HG02943 (cell line): ENCODE measurements around the gene TMEM170B.
"Not testable (repeated sequence)": the region's sequence is repeated elsewhere in the genome, so short reads cannot be mapped to it uniquely, and the experiment has no call there.

Experiments used
- ATAC-seq: cut with Tn5 transposase; IDR thresholded peaks from one replicate; pipeline ENCODE4 v1.9.1; 2021; ENCODE audit warnings: mild to moderate bottlenecking, low read depth, moderate library complexity; ENCODE audit not compliant: unreplicated experiment

Gene TMEM170B

DNA sequence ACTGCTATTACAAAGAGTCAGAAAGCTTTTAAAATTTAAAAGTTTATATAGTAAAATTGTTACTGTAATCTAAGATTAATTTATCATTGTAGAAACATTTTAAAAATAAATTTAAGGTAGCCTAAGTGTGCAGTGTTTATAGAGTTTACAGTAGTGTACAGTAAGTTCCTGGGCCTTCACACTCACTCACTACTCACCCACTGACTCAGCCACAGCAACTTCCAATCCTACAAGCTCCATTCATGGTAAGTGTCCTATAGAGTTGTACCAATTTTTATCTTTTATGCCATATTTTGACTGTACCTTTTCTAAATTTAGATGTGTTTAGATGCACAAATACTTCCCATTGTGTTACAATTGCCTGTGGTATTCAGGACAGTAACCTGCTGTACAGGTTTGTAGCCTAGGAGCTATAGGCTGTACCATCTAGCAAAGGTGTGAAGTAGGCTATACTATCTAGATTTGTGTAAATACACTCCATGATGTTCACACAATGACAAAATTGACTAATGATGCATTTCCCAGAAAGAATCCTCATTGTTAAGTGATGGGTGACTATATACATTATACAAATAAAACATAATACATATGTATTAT lies 10.2 kb upstream of the TMEM170B start:
- ATAC-seq: no peak

DNA sequence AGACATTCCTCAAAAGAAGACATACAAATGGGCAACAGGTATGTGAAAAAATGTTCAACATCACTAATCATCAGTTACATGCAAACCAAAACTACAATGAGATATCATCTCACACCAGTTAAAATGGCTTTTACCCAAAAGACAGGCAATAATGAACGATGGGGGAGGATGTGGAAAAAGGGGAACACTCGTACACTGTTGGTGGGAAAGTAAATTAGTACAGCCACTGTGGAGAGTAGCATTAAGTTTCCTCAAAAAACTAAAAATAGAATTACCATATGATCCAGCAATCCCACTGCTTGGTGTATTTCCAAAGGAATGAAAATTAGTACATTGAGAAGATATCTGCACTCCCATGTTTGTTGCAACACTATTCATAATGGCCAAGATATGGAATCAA lies 8.6 kb upstream of the TMEM170B start:
- no peak for ATAC-seq

DNA sequence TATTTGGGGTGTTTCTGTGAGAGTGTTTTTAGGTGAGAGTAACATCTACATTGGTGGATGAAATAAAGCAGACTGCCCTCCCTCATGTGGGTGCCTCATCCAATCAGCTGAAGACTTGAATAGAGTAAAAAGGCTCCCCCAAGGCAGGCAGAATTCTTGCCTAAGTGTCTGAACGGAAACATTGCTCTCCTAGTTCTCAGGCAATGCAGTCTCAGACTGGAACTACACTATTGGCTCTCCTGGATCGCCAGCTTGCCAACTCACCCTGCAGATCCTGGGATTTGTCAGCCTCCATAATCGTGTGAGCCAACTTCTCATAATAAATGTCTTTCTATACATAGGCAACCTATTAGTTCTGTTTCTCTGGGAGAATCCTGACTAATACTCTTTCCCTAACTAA lies 5.5 kb upstream of the TMEM170B start:
- ATAC-seq: no peak

DNA sequence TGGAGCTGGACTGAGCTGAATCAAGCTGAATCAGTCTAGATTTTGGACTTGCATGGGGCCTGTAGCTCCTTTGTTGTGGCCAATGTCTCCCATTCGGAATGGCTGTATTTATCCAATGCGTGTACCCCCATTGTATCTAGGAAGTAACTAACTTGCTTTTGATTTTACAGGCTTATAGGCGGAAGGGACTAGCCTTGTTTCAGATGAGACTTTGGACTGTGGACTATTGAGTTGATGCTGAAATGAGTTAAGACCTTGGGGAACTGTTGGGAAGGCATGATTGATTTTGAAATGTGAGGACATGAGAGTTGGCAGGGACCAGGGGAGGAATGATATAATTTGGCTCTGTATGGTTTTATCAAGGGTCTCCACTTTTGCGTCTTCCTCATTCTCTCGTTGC lies 3.0 kb upstream of the TMEM170B start:
- no peak for ATAC-seq

DNA sequence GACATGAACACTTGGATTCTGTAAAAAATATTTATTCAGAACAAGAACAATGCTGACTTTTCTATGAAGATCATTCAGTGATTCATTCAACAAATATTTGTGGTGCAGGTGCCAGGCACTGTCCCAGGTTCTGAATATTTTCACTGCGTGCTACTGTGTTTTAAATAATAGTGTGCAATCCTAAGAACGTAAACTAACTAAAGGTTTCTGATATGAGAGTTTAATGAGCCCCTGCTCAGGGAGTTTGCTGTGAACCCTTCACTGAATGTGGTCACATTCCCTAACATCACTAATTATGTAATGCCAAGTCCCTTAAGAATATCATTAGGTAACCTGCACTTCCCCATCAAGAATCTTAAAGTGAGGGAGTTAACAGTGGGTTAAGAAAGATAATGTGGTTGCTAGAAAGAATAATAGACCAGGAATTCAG lies 1.7 kb upstream of the TMEM170B start:
- no peak for ATAC-seq

DNA sequence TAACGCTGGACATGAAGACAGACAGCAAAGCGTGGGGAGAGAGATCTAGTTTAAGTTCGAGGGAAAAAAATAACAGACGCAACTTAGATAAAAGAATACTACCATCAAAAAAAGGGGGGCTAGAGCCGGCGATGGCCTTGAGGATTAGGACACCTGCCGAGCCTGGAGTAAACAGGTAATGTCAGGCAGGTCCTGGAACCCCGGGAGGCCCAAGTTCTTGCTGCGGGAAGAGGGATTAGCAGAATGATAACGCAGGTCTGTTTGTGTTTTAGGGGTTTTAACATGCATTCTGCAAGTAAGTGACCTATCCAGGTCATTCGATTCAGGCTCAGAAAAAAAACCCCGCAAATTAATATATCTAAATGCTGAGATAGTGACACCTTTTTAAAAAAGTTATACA lies 754 bp upstream of the TMEM170B start:
- ATAC-seq: no peak

DNA sequence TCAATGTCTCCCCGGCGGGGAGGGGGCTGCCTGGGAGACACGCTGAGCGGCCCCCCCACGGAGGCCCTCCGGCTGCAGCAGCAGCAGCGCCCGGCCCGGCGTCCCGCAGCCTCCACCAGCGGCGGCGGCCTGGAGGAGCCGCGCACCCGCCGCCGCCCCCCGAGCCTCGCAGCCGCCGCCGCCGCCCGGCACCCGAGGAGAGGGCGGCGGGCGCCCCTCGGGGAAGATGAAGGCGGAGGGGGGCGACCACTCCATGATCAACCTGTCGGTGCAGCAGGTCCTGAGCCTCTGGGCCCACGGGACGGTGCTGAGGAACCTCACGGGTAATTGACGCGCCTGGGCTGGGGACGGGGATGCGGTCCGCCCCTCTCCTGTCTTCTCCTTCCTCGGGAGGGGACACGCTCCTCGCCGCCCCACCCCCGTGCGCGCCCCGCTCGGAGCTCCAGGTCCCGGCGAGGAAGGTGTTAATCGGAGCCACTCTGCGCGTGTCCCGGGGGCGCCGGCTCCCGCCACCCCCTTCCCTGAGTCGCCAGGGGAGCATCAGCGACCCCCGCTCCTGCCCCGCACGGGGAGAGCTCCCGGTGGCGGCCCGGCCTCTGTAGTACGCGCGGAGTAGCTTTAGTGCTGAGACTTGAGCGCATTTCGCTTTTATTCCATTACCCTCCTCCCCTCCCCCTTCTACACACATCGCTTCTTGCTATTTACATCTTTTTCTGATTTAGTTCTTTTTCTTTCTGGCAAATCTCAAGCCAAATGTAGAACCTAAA lies 686 bp downstream of the TMEM170B start:
- peak; percentile 16 for ATAC-seq

DNA sequence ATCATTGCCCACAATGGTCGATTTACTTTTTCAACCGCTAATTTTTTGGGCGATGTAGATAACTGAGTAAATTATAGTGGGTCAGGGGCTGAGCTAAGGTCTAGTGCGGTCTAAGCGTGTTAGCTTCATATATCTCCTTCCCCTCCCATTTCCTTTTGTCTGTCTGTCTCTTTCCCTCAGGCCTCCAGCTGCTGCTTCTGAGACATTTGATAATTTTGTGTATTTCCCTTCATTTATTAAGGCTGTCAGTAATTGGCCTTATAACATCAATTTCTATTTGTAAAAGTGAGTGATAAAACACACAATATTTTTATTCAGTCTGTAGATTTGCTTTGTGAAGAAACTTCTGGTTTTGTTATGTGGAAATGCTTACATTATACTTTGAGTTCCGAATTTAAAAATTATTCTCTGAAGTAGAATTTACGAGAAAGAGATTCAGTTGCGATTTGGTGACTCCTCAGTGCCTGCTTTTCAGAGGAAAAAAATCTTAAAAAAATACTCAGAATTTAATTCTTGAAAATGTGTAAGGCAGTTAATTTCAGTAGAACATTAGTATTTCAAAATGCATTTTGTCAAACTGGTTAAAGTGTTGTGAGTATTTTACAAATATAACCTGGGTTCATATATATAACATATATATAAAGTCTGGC lies 1.4 kb downstream of the TMEM170B start:
- no peak for ATAC-seq

DNA sequence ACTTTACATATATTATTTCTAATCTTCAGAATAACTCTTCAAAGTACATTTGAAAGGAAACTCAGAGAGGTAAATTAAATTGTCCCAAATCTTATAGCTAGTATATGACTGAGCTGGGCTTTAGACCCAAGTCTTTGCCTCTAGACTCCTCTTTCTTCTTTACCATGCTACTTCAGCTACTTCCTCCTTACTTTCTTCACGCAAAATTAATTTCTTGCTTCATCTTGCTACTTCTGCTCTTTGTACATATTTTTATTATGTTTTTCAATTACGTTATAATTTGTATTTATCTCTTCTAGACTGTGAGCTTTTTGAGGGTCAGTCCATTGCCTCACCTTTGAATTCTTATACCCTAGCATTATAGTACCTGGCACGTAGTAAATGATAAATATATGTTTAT lies 5.3 kb downstream of the TMEM170B start:
- no peak for ATAC-seq

DNA sequence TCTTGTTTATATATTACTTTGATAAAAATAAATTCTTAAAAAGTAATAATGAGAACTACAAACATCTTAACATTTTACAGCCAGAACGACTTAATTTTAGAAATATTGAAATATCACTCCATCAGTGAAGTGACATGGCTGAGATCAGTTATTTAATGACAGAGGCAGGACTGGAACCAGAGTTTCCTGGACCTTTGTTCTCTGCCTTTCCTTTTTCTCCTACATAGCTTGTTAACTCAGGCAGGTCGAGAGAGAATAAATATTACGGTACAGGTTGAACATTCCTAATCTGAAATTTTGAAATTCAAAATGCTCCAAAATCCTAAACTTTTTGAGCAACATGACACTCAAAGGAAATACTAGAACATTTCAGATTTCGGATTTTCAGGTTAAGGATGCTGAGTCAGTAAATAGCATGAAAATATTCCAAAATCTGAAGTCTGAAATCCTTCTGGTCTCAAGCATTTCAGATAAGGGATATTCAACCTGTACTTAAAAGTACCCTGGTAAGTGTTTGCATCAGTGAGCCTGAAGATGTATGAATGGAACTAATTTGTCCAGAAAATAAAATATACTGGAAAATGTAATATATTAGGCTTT lies 6.5 kb downstream of the TMEM170B start:
- no peak for ATAC-seq

DNA sequence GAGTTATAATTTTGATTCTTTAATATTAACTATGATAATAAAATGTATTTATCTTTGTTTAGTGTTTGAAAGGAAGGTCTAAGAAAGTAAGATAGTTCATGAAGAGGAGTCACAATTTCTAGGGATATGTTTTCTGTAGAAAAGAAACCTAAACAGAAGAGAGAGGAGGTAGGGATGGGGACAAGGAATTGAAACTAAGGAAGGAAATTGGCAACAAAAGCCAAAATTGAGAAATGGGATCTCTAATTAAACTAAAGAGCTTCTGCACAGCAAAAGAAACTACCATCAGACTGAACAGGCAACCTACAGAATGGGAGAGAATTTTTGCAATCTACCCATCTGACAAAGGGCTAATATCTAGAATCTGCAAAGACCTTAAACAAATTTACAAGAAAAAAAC lies 10.3 kb downstream of the TMEM170B start:
- ATAC-seq: not testable (repeated sequence)

DNA sequence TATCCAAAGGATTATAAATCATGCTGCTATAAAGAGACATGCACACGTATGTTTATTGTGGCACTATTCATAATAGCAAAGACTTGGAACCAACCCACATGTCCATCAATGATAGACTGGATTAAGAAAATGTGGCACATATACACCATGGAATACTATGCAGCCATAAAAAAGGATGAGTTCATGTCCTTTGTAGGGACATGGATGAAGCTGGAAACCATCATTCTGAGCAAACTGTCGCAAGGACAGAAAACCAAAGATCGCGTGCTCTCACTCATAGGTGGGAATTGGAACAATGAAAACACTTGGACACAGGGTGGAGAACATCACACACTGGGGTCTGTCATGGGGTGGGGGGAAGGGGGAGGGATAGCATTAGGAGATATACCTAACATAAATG lies 11.0 kb downstream of the TMEM170B start:
- ATAC-seq: not testable (repeated sequence)

DNA sequence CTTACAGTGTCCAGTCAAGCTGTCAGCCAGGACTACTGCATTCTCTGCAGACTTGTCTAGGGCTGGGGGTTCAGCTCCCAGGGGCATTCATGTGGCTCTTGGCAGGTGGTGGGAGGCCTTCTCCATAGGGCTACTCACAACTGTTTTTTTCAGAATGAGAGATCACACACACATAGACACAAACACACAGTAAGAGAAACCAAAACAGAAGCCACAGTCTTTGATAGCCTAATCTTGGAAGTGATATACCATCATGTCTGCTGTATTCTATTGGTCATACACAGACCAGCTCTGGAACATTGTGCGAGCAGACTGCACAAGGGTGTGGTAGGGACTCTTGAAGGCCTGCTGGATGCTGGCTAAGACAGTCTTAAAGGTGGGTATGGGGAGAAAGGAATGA lies 13.5 kb downstream of the TMEM170B start:
- no peak for ATAC-seq

DNA sequence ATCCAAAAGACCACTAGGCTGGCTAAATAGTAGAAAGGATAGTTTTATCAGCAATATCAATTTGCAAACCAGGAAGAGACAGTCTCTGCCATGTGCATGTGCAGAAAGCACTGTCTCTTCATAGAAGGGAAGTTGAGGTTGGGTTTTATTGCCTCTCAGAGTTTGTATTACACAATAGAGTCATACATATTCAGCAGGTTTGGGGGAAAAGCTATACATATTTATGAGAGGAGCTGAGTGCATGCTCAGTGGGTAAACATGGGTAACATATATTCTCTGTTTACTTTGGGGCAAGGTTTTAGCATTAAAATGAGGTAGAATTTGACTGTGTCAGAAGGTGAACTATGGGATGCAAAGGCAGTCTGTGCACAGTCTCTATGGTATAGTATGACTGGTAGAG lies 14.9 kb downstream of the TMEM170B start:
- no peak for ATAC-seq

DNA sequence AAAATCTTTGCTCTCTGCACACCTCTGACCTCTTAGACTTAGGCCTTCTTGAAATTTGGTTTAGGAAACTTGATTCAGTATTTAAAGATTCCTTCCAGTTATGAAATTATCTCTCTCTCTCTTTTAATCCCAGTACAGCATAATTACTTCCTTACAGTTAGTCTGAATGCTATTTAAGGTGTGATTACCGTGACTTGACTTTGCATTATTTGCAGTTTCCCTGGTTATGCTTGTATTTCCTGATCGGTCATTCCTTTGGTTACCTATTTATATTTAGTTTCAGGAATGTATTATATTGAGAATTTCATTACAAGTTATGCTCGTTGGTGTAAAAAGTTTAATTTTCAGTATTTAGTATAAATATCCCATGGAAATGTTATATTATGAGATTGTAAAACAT lies 16.3 kb downstream of the TMEM170B start:
- ATAC-seq: no peak

DNA sequence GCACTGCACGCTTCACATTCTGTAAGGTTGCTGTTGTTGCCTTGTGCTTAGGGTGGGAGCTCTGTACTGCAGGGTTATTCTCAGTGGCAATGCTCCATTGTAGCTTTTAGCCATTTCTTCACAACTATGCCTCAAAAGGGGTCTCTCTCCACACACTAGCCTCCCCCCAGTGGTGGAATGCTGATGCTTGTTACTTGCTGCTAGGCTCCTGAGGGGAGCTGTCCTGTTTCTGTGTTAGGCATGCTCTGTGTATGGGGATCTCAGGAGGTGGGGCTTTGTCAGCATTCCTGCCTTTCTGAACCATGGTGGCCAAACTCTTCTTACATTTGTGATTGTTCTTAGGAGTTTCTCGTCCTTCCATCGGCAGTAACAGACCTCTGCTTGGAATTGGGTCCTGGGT lies 18.8 kb downstream of the TMEM170B start:
- no peak for ATAC-seq

DNA sequence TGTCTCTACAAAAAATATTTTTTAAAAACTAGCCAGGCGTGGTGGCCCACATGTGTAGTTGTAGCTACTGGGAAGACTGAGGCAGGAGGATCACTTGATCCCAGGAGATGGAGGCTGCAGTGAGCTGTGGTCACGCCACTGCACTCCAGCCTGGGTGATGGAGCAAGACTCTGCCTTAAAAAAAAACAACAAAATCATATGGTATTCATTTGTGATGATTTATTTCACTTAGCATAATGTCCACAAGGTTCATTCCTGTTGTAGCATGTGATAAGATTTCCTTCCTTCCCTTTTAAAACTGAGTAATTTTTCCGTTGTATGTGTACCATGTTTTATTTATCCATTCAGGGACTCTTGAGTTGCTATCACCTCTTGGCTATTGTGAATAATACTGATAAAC lies 26.2 kb downstream of the TMEM170B start:
- ATAC-seq: no peak

DNA sequence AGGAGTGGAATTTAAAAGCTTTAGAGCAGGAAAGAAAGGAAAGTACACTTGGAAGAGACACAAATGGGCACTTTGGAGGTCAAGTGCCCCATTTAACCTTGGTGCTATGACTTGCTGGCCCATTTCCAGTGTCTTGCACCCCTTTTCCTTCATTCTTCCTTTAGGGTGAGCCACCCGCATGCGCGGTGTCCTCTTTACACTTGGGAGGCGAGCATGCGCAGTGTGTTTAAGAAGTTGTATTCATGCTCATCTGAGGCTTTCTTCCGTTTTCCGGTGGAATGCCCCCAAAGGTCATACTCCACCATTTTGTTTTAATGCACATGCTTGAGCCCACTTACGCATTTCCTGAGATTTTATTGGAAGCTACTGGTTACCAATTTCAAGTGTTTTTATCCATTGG lies 29.1 kb downstream of the TMEM170B start:
- ATAC-seq: no peak

DNA sequence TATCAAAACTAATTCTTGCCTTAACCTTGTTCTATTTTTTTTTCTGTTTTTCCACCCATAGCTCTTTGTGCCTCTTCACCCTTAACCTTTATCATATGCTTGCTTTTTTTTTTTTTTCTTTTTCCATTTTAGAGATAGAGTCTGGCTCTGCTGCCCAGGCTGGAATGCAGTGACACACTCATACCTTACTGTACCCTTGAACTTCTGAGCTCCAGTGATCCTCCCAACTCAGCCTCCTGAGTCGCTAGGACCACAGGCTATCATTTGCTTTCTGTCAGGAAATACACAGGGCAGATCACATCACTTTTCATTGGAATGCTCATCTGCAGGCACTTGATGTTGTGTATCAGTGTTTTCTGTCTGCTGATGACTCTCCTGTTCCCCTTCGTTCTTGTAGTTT lies 33.5 kb downstream of the TMEM170B start:
- ATAC-seq: no peak

DNA sequence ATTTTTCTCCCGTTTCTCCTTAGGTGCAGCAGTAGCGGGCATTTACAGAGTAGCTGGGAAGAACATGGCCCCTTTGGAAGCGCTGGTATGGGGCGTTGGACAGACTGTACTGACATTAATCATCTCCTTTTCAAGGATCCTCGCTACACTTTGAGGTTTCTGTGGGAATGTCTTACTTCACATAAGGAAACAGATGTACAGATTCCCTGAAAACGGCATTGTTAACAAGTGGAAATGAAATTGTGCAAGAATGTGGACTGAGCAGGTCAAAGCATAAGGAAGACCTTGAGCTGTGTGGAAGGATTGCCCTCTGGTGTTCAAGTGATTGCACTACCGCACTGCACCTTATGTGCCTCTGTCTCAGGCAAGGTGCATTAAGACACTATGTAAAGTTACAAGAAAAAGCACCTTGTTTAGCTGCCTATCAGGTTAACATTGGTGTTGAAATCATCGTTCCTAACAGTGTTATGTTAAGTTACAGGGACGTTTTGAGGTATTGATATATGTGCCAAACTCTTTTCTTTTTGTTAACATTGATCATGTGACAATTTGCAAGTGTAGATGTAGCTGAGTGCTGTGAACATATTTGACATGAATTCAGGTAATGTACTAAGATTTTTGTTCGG lies 38.0 kb downstream of the TMEM170B start:
- ATAC-seq: peak; percentile 91
